ENCODE data around the gene SPAAR. TPM values are rescaled to one million over a fixed set of nuclear protein-coding genes. Genes with fewer than 3 reads are reported as not detected.

SPAAR gene
- total RNA-seq, 1 experiment from 2014 or later, result not detected

DNA sequence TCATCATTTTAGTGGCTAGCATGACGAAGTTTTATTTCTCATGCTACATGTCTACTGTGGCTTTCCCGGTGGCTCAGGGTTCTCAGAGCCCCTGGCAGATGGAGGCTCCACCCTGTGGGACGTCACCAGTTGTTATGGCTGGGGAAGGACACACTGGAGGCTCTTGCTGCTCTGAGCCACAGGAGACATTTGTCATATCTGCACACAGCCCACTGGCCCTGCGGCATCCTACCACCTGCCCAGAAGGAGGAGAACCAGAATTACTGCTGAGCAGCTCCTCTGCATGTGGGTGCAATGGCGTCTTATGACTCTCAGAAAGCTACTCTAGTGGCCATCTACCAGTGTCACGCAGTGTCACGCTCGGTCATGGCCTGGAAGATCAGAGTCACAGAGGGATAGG lies 45.7 kb upstream of the SPAAR start:
- TF ChIP-seq, protein P1, sequence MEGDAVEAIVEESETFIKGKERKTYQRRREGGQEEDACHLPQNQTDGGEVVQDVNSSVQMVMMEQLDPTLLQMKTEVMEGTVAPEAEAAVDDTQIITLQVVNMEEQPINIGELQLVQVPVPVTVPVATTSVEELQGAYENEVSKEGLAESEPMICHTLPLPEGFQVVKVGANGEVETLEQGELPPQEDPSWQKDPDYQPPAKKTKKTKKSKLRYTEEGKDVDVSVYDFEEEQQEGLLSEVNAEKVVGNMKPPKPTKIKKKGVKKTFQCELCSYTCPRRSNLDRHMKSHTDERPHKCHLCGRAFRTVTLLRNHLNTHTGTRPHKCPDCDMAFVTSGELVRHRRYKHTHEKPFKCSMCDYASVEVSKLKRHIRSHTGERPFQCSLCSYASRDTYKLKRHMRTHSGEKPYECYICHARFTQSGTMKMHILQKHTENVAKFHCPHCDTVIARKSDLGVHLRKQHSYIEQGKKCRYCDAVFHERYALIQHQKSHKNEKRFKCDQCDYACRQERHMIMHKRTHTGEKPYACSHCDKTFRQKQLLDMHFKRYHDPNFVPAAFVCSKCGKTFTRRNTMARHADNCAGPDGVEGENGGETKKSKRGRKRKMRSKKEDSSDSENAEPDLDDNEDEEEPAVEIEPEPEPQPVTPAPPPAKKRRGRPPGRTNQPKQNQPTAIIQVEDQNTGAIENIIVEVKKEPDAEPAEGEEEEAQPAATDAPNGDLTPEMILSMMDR (conservative IDR thresholded peaks at IDR 0.05), result no peak
- no peak overlapping the region for H2AFZ ChIP-seq (ENCODE audit: low read length)
- H2BK15ac ChIP-seq (ENCODE audit: low read depth, low read length), result no peak overlapping the region
- no peak overlapping the region for H2AK5ac ChIP-seq (ENCODE audit: insufficient read length, low read length)
- no peak overlapping the region for H3K56ac ChIP-seq (ENCODE audit: insufficient read length, low read depth, low read length)
- H3K4me1 ChIP-seq (ENCODE audit: insufficient read depth, low read length), result peaks cover 2% of the 10 kb centered on the region; the same call in 1 of the 2 replicates
- H4K5ac ChIP-seq (ENCODE audit: insufficient read length, low read depth, low read length), result no peak overlapping the region
- no peak for DNase-seq
- H3K79me2 ChIP-seq (ENCODE audit: insufficient read depth, low read length), result no peaks in the 10 kb centered on the region
- H3K4ac ChIP-seq (ENCODE audit: low read depth, low read length), result no peak overlapping the region
- H3K14ac ChIP-seq (ENCODE audit: insufficient read depth, low read length), result no peak overlapping the region
- H4K8ac ChIP-seq (replicated peaks; ENCODE audit: insufficient read length, low read depth, low read length), result no peak overlapping the region
- H3K23me2 ChIP-seq (ENCODE audit: insufficient read length, low read depth, low read length, poor library complexity, severe bottlenecking), result no peaks in the 10 kb centered on the region
- peaks cover 13% of the 10 kb centered on the region in 2 experiments for H3K4me1 Mint-ChIP-seq
- no peaks in the 10 kb centered on the region for H3K27me3 ChIP-seq (ENCODE audit: insufficient read depth, low read length)
- H3K4me3 Mint-ChIP-seq, result no peak overlapping the region
- H3K4me2 ChIP-seq (ENCODE audit: insufficient read depth, insufficient read length, low read length), result no peak overlapping the region
- no peaks in the 10 kb centered on the region for H4K20me1 ChIP-seq (ENCODE audit: control insufficient read depth, insufficient read depth, insufficient read length)
- no peak overlapping the region for H3K18ac ChIP-seq (ENCODE audit: insufficient read length, low read depth, low read length)
- H2BK12ac ChIP-seq (ENCODE audit: insufficient read length, low read depth, low read length), result no peak overlapping the region
- no peak overlapping the region for H2BK20ac ChIP-seq (ENCODE audit: low read depth, low read length, poor library complexity, severe bottlenecking)
- no peak overlapping the region for H3T11ph ChIP-seq (ENCODE audit: low read length)
- H3K27ac ChIP-seq (ENCODE audit: insufficient read length, low read depth, low read length), result no peak overlapping the region
- no peaks in the 10 kb centered on the region for H3K79me1 ChIP-seq (ENCODE audit: insufficient read depth, low read depth, low read length, poor library complexity, severe bottlenecking)
- no peaks in the 10 kb centered on the region for H3K9me3 Mint-ChIP-seq
- no peak overlapping the region for H3K9ac ChIP-seq (ENCODE audit: extremely low read depth, insufficient read length, low read length)
- no peak overlapping the region for H2BK120ac ChIP-seq (ENCODE audit: low read depth, low read length, poor library complexity, severe bottlenecking)
- no peak overlapping the region for H4K91ac ChIP-seq (ENCODE audit: insufficient read length, low read depth, low read length)
- peaks cover 38% of the 10 kb centered on the region for H3K27me3 Mint-ChIP-seq (ENCODE audit: low read depth)
- no peaks in the 10 kb centered on the region for H3K9me3 ChIP-seq (ENCODE audit: control insufficient read depth, low read depth, low read length)
- H3K23ac ChIP-seq (ENCODE audit: insufficient read length, low read depth, low read length), result no peak overlapping the region
- no CpG with 5 or more reads among the region's 8 CpGs for WGBS (ENCODE audit: extremely low coverage, insufficient read length, low lambda C conversion rate)
- no peak overlapping the region for H2BK5ac ChIP-seq (ENCODE audit: insufficient read length, low read length)
- H3K27ac Mint-ChIP-seq, result no peak overlapping the region
- no peaks in the 10 kb centered on the region; a peak in 1 of 7 replicates for H3K36me3 Mint-ChIP-seq (ENCODE audit: insufficient read depth in 1 of 3, low read depth in 3 of 3)
